Fibroblast of skin of left biceps (primary cell): ENCODE results near the gene ANKRD20A1.
"Not testable (repeated sequence)": the region's sequence is repeated elsewhere in the genome, so short reads cannot be mapped to it uniquely, and the experiment has no call there.

ENCODE experiments used
- DNase-seq, 2 experiments: peaks; one replicate each; pipeline ENCODE4 v3.0.0-alpha.2; 2013; ENCODE audit warnings: low read depth in 2 of 2

Gene ANKRD20A1

GRCh38 chr9:67858871-67859270, at the start of gene ANKRD20A1:
ANKRD20A1 (plus strand) TSS chr9:67858931; CDS start chr9:67859427, 496 bp downstream.
- DNase-seq: not testable (repeated sequence)

GRCh38 chr9:67832088-67832487, 26.6 kb upstream of the ANKRD20A1 start:
- not testable (repeated sequence) for DNase-seq
